ENCODE data around the gene TRPV3. TPM values are rescaled to one million over a fixed set of nuclear protein-coding genes. Genes with fewer than 3 reads are reported as not detected.

The TRPV3 gene
- total and polyA plus RNA-seq, 2 donors (not counting 1 experiment from before 2014, with no cell fraction given) = 1.6 to 18.2 TPM

- intact Hi-C loops (cut with micrococcal nuclease) = no loop called here
- Histone ChIP-seq H3K79me2 (ENCODE audit: control insufficient read depth, insufficient read depth, low read length) (no peaks in the 10 kb centered on the region), H3K36me3 (replicated peaks in 1 of 2; ENCODE audit: control extremely low read depth in 1 of 2, control insufficient read depth in 1 of 2, extremely low read depth in 1 of 2, insufficient read depth in 2 of 2, low read length in 1 of 2) (peaks cover 1 to 6% of the 10 kb centered on the region in 2 experiments), H2AFZ (ENCODE audit: insufficient read depth, low read depth, low read length, poor library complexity, severe bottlenecking) (no peak overlapping the region), H3K4me1 (ENCODE audit: control insufficient read depth in 2 of 2, insufficient read depth in 2 of 2, low read length in 2 of 2) (no peaks in the 10 kb centered on the region), H3K9me3 (ENCODE audit: control extremely low read depth in 1 of 3, control insufficient read depth in 2 of 3, insufficient read depth in 1 of 3, low read length in 2 of 3) (peaks cover 0 to 3% (median 0%) of the 10 kb centered on the region in 3 donors), H4K20me1 (ENCODE audit: control insufficient read depth, insufficient read depth, low read length, poor library complexity, severe bottlenecking) (no peaks in the 10 kb centered on the region), H3K4me3 (ENCODE audit: control extremely low read depth in 1 of 5, extremely low read depth in 1 of 5, insufficient read depth in 1 of 5, low read depth in 2 of 5, low read length in 4 of 5) (no peak overlapping the region), H3K27ac (ENCODE audit: low read length in 2 of 2) (no peak overlapping the region), H3K27me3 (replicated peaks in 1 of 4; ENCODE audit: control extremely low read depth in 1 of 4, control insufficient read depth in 3 of 4, insufficient read depth in 4 of 4, low read length in 3 of 4) (no peaks in the 10 kb centered on the region), H3K4me2 (replicated peaks; ENCODE audit: low read depth, low read length, poor library complexity, severe bottlenecking) (no peak overlapping the region), H3K9ac (ENCODE audit: low read length) (no peak overlapping the region)
- DNase-seq (no peak), ATAC-seq (ENCODE audit: low read depth) (no peak)
- H3K27ac Mint-ChIP-seq = no peak overlapping the region
- WGBS (ENCODE audit: insufficient coverage) = 98% methylated on average over 7 of the region's 7 CpGs
- no peaks in the 10 kb centered on the region for H3K9me3 Mint-ChIP-seq (ENCODE audit: insufficient read depth)
- H3K4me3 Mint-ChIP-seq = no peak overlapping the region
- H3K27me3 Mint-ChIP-seq = no peaks in the 10 kb centered on the region
- H3K4me1 Mint-ChIP-seq = no peaks in the 10 kb centered on the region
- ChIA-PET CTCF (interaction anchor here (0.6 kb wide), 1 partner anchor 35 kb away, joined by 3 read pairs; no protein-coding TSS in a partner anchor), POLR2A (no interaction called here)
- TF ChIP-seq CTCF (IDR thresholded peaks at IDR 0.05) (no peak), EZH2 (IDR thresholded peaks at IDR 0.05; ENCODE audit: borderline replicate concordance, insufficient read depth, low read depth, low read length, poor library complexity, severe bottlenecking) (no peak)
Observed at GRCh38 chr17:3574231-3574630, 16.6 kb upstream of the TRPV3 start.

- no peaks in the 10 kb centered on the region for H3K27me3 Mint-ChIP-seq
- POLR2A ChIA-PET = no interaction called here
- Histone ChIP-seq H3K36me3 (replicated peaks in 1 of 2; ENCODE audit: control extremely low read depth in 1 of 2, control insufficient read depth in 1 of 2, extremely low read depth in 1 of 2, insufficient read depth in 2 of 2, low read length in 1 of 2) (peaks cover 1 to 6% of the 10 kb centered on the region in 2 experiments), H3K4me1 (ENCODE audit: control insufficient read depth in 2 of 2, insufficient read depth in 2 of 2, low read length in 2 of 2) (no peaks in the 10 kb centered on the region), H3K9me3 (ENCODE audit: control extremely low read depth in 1 of 3, control insufficient read depth in 2 of 3, insufficient read depth in 1 of 3, low read length in 2 of 3) (peaks cover 0 to 3% (median 0%) of the 10 kb centered on the region in 3 donors), H3K4me2 (replicated peaks; ENCODE audit: low read depth, low read length, poor library complexity, severe bottlenecking) (no peak overlapping the region), H3K27me3 (replicated peaks in 1 of 4; ENCODE audit: control extremely low read depth in 1 of 4, control insufficient read depth in 3 of 4, insufficient read depth in 4 of 4, low read length in 3 of 4) (no peaks in the 10 kb centered on the region), H2AFZ (ENCODE audit: insufficient read depth, low read depth, low read length, poor library complexity, severe bottlenecking) (no peak overlapping the region), H3K4me3 (ENCODE audit: control extremely low read depth in 1 of 5, extremely low read depth in 1 of 5, insufficient read depth in 1 of 5, low read depth in 2 of 5, low read length in 4 of 5) (no peak overlapping the region), H3K9ac (ENCODE audit: low read length) (no peak overlapping the region), H4K20me1 (ENCODE audit: control insufficient read depth, insufficient read depth, low read length, poor library complexity, severe bottlenecking) (no peaks in the 10 kb centered on the region), H3K27ac (ENCODE audit: low read length in 2 of 2) (no peak overlapping the region), H3K79me2 (ENCODE audit: control insufficient read depth, insufficient read depth, low read length) (no peaks in the 10 kb centered on the region)
- TF ChIP-seq EZH2 (IDR thresholded peaks at IDR 0.05; ENCODE audit: borderline replicate concordance, insufficient read depth, low read depth, low read length, poor library complexity, severe bottlenecking) = no peak
- no peak for TF ChIP-seq CTCF (IDR thresholded peaks at IDR 0.05)
- H3K4me3 Mint-ChIP-seq = no peak overlapping the region
- DNase-seq (no peak), ATAC-seq (ENCODE audit: low read depth) (no peak)
- no peak overlapping the region for H3K27ac Mint-ChIP-seq
- 90% methylated on average over 17 of the region's 22 CpGs for WGBS (ENCODE audit: insufficient coverage)
- CTCF ChIA-PET = interaction anchor here (0.7 kb wide), 1 partner anchor 774 kb away, joined by 3 read pairs; no protein-coding TSS in a partner anchor
- H3K4me1 Mint-ChIP-seq = no peaks in the 10 kb centered on the region
- intact Hi-C loops (cut with micrococcal nuclease) = no loop called here
- no peaks in the 10 kb centered on the region for H3K9me3 Mint-ChIP-seq (ENCODE audit: insufficient read depth)
Observed at GRCh38 chr17:3573246-3574100, 15.9 kb upstream of the TRPV3 start.
